Prostate gland (tissue), 2 donors: Measurements from ENCODE around the gene CTNNA1. TPM values are rescaled to one million over a fixed set of nuclear protein-coding genes. Genes with fewer than 3 reads are reported as not detected.

Source experiments
- DNase-seq: peaks from one replicate; pipeline ENCODE4 v3.0.0-alpha.2; 2019; ENCODE audit warnings: low spot score
- H3K27ac ChIP-seq, 2 donors: fragments of 200-600 bp; sonication (generic); 2 replicates each; pipeline ENCODE4 v1.5.1; 2017 to 2019
- H3K27me3 ChIP-seq: fragments of 200-600 bp; sonication (generic); replicated peaks from 2 replicates; pipeline ENCODE4 v1.5.1; 2019; ENCODE audit not compliant: insufficient read depth
- H3K36me3 ChIP-seq, 2 donors: fragments of 200-600 bp; sonication (generic); 1 replicate in 1 of 2; 2 replicates in 1 of 2; pipeline versions ENCODE4 v1.5.1 to v1.8.1; 2017 to 2019
- H3K4me1 ChIP-seq: fragments of 200-600 bp; sonication (generic); replicated peaks from 2 replicates; pipeline ENCODE4 v1.5.1; 2019
- H3K4me3 ChIP-seq, 2 donors: fragments of 200-600 bp; sonication (generic); 2 replicates each; pipeline ENCODE4 v1.5.1; 2017 to 2019
- H3K9me3 ChIP-seq: fragments of 200-600 bp; sonication (generic); 2 replicates; pipeline ENCODE4 v1.5.1; 2017
- POLR2A ChIP-seq: fragments of 450-650 bp; IDR thresholded peaks from one replicate; pipeline ENCODE4 v1.6.1; 2016; ENCODE audit warnings: antibody characterized with exemption, mild to moderate bottlenecking
- POLR2AphosphoS5 ChIP-seq: sonication (generic); formaldehyde crosslinking; IDR thresholded peaks from one replicate; pipeline ENCODE4 v1.6.1; 2017; ENCODE audit warnings: antibody characterized with exemption
- WGBS: methylation state at CpG from one replicate; pipeline ENCODE4 v1.1.5; 2018; 5-methylcytosine and 5-hydroxymethylcytosine counted together
- intact Hi-C: fragments of 100-400 bp; cut with DNase I; formaldehyde crosslinking; loops from one replicate; pipeline ENCODE4 v1.14.2; 2022
- total RNA-seq, 2 donors: library from RNA; depleted of rRNA; stranded (reverse); fragments of >200 nt; gene quantifications; one replicate each; pipeline ENCODE4 v1.1.0, GENCODE V29; 2016
- TF ChIP-seq, protein P1 (sequence below), 4 experiments: fragments of 200-600 bp in 2 of 4; fragments of 450-650 bp in 2 of 4; sonication (generic) in 2 of 4; IDR thresholded peaks; 1 replicate in 3 of 4; 2 replicates in 1 of 4; pipeline ENCODE4 v1.5.1; 2016 to 2019; ENCODE audit warnings: antibody characterized with exemption in 4 of 4, mild to moderate bottlenecking in 2 of 4, moderate library complexity in 2 of 4

The CTNNA1 gene
- total RNA-seq, 2 donors from 2014 or later, result 210 to 212 TPM

DNA sequence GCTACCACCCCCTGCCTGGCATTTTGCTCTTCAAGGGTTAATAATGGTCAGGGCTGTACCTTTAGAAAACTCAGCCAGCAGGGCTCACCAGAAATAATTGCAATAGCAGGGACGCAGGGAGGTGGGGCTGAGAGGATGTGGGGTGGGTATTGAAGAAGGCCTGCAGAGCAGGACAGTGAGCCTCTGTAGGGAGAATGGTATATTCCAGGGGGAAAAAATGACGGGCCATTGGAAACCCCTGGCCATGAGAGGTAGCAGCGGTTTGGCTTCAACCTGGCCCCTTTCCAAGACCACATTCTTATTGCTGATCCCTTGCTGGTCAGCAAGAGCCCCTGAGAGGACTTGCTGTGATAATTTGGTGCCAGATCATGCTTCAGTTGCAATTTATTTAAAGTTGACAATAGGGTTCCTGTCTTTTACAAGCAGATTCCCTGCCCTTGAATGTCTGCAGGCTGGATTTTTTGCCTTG is 36.7 kb upstream of the CTNNA1 start:
- H3K27ac ChIP-seq, result no peak overlapping the region
- intact Hi-C loops, result no loop called here
- H3K9me3 ChIP-seq, result no peaks in the 10 kb centered on the region
- H3K27me3 ChIP-seq, result no peaks in the 10 kb centered on the region
- WGBS, result 22% methylated on average over 3 of the region's 3 CpGs
- no peaks in the 10 kb centered on the region for H3K4me1 ChIP-seq
- no peak overlapping the region for H3K4me3 ChIP-seq
- TF ChIP-seq POLR2AphosphoS5 (no peak), POLR2A (no peak)
- TF ChIP-seq, protein P1, sequence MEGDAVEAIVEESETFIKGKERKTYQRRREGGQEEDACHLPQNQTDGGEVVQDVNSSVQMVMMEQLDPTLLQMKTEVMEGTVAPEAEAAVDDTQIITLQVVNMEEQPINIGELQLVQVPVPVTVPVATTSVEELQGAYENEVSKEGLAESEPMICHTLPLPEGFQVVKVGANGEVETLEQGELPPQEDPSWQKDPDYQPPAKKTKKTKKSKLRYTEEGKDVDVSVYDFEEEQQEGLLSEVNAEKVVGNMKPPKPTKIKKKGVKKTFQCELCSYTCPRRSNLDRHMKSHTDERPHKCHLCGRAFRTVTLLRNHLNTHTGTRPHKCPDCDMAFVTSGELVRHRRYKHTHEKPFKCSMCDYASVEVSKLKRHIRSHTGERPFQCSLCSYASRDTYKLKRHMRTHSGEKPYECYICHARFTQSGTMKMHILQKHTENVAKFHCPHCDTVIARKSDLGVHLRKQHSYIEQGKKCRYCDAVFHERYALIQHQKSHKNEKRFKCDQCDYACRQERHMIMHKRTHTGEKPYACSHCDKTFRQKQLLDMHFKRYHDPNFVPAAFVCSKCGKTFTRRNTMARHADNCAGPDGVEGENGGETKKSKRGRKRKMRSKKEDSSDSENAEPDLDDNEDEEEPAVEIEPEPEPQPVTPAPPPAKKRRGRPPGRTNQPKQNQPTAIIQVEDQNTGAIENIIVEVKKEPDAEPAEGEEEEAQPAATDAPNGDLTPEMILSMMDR (IDR thresholded peaks at IDR 0.05), result no peak
- DNase-seq, result peak; percentile 14
- no peaks in the 10 kb centered on the region for H3K36me3 ChIP-seq

DNA sequence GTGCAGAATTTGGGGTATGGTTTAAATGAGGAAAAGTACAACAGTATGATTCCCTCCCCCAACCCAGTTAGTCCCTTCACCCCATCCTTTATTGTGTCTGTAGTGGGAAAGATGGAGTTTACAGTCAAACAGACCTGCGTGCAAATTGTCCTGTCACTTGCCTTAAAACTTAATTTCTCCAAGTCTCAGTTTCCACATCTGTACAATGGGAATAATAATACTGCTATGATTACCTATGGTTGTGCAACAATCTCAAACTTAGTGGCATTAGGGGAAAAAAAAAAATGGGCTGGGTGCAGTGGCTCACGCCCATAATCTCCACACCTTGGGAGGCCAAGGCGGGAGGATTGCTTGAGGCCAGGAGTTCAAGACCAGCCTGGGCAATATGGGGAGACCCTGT is 35.8 kb upstream of the CTNNA1 start:
- WGBS, result 95% methylated on average over 3 of the region's 3 CpGs
- intact Hi-C loops, result no loop called here

DNA sequence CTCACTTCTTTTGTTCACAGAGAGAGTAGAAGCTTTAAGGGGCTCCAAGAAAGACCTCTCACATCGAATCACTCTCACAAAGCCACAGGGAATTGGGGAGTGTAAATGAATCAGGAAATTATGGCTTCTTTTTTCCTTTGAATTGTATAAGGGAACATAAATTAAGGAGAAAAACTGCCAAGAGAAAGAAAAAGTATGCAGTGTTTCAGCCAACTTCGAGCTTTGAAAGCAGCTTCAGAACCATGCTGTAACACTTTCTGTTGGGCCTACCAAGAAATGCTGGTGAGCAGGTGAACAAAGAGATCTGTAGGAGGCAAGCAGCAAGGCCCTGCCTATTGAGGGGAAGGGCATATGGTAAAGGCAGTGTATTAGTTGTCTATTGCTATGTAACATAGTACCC is 33.4 kb upstream of the CTNNA1 start:
- intact Hi-C loops, result loop anchor here (10.0 kb wide), 1 partner anchor 135 kb away; no protein-coding TSS in a partner anchor
- no peak for TF ChIP-seq POLR2A
- TF ChIP-seq POLR2AphosphoS5, result no peak
- TF ChIP-seq, protein P1 (IDR thresholded peaks at IDR 0.05), result no peak

More for the DNA sequence above, 35.8 kb upstream of the CTNNA1 start:
- no peaks in the 10 kb centered on the region for H3K27me3 ChIP-seq
- TF ChIP-seq POLR2AphosphoS5 (no peak), POLR2A (no peak)
- TF ChIP-seq, protein P1 (IDR thresholded peaks at IDR 0.05), result no peak
- H3K36me3 ChIP-seq, result no peaks in the 10 kb centered on the region
- H3K4me1 ChIP-seq, result no peaks in the 10 kb centered on the region
- DNase-seq, result no peak
- H3K4me3 ChIP-seq, result no peak overlapping the region
- H3K9me3 ChIP-seq, result no peaks in the 10 kb centered on the region
- H3K27ac ChIP-seq, result no peak overlapping the region

DNA sequence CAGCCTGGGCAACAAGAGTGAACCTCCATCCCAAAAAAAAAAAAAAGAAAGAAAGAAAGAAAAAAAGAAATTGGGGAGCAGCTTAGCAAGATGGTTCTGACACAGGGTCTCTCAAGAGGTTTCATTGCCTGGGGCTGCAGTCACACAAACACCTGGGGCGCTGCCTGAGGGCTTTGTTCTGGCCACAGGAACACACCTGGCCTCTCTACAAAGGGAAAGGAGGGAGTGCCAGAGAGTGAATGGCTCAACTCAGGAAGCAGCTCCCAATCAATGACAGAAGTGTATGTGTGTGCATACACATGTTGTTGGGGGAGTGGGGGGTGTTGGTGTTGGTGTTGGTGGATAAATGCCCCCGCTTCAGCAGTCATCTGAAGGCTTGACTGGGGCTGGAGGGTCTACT is 32.4 kb upstream of the CTNNA1 start:
- intact Hi-C loops, result loop anchor here (10.0 kb wide), 1 partner anchor 136 kb away; no protein-coding TSS in a partner anchor
- H3K4me1 ChIP-seq, result peaks cover 10% of the 10 kb centered on the region
- H3K36me3 ChIP-seq, result no peaks in the 10 kb centered on the region
- no peak for TF ChIP-seq POLR2AphosphoS5
- TF ChIP-seq POLR2A, result no peak
- TF ChIP-seq, protein P1 (IDR thresholded peaks at IDR 0.05), result no peak
- no peak for DNase-seq
- H3K27me3 ChIP-seq, result no peaks in the 10 kb centered on the region
- H3K4me3 ChIP-seq, result no peak overlapping the region
- no peak overlapping the region for H3K27ac ChIP-seq
- no peaks in the 10 kb centered on the region for H3K9me3 ChIP-seq
- 88% methylated on average over 2 of the region's 2 CpGs for whole genome bisulfite sequencing

More for the DNA sequence above, 33.4 kb upstream of the CTNNA1 start:
- Histone ChIP-seq H3K36me3 (no peaks in the 10 kb centered on the region), H3K4me3 (no peak overlapping the region), H3K27me3 (no peaks in the 10 kb centered on the region), H3K9me3 (no peaks in the 10 kb centered on the region), H3K4me1 (peaks cover 1% of the 10 kb centered on the region), H3K27ac (no peak overlapping the region)
- no peak for DNase-seq
- WGBS, result 34% methylated on average over 2 of the region's 2 CpGs

DNA sequence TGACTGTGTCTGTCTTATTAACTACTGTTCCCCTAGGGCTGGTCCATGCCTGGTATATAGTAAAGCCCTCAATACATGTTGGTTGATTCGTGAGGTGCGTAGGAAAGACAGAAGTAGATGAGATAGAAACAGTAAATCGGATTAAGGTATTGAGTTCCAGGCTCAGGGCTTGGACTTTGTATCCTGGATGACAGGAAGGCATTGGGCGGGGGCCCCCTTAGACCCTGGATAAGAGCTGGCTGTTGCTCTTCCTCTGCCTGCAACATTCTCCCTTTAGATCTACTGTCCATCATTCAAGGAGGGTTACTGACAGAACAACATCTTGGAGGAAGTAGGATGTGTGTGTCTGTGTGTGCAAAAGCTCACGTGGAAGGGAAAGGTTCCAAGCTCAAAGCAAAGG is 31.2 kb upstream of the CTNNA1 start:
- H3K27ac ChIP-seq, result no peak overlapping the region
- 88% methylated on average over 5 of the region's 5 CpGs for whole genome bisulfite sequencing
- TF ChIP-seq POLR2AphosphoS5 (no peak), POLR2A (no peak)
- TF ChIP-seq, protein P1 (IDR thresholded peaks at IDR 0.05), result no peak

More for the DNA sequence above, 31.2 kb upstream of the CTNNA1 start:
- Histone ChIP-seq H3K36me3 (no peaks in the 10 kb centered on the region), H3K4me3 (no peak overlapping the region), H3K27me3 (no peaks in the 10 kb centered on the region), H3K4me1 (peaks cover 11% of the 10 kb centered on the region), H3K9me3 (no peaks in the 10 kb centered on the region)
- intact Hi-C loops, result loop anchor here (10.0 kb wide), 1 partner anchor 137 kb away; no protein-coding TSS in a partner anchor
- no peak for DNase-seq
